ENCODE measurements around the gene PSG6. TPM values are rescaled to one million over a fixed set of nuclear protein-coding genes. Genes with fewer than 3 reads are reported as not detected.
"Not testable (repeated sequence)": the region's sequence is repeated elsewhere in the genome, so short reads cannot be mapped to it uniquely, and the experiment has no call there.

PSG6 gene
- total RNA-seq, 1 donor from 2014 or later = not detected

DNA sequence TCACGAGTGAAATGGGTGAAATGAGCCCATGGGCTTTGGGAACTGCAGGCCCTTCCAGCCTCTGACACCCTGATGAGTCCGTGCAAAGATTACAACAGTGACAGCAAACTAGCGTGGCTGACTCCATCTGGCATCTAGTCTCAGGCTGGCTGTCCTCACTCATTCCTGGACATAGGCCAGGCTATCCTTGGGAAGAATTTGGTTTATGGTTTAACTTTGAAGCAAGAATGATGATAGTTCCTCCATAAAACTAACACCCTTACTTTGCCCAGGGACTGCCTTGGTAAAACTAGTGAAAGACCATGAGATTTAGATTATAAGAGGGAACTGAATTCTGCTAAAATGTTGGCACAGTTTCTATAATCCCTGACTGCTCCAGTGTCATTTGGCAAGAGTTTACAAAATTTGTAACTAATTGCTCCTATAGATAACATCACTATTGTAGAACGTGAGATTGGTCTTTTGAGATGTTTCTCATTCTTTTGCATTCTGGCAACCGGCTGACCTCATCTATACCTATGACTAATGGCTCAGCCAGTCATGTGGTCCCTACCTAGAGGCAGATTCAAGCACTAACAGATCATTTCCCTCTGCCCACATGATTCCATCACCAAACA is 14.9 kb upstream of the PSG6 start:
- not testable (repeated sequence) for H3K36me3 Mint-ChIP-seq (ENCODE audit: unreplicated experiment); H3K4me1 Mint-ChIP-seq (ENCODE audit: unreplicated experiment); H3K4me3 Mint-ChIP-seq (ENCODE audit: unreplicated experiment); H3K27ac Mint-ChIP-seq (ENCODE audit: unreplicated experiment); DNase-seq (ENCODE audit: extremely low spot score, unreplicated experiment); H3K27me3 Mint-ChIP-seq (ENCODE audit: unreplicated experiment)
- H3K9me3 Mint-ChIP-seq (ENCODE audit: unreplicated experiment) = peaks cover 31% of the 10 kb centered on the region

DNA sequence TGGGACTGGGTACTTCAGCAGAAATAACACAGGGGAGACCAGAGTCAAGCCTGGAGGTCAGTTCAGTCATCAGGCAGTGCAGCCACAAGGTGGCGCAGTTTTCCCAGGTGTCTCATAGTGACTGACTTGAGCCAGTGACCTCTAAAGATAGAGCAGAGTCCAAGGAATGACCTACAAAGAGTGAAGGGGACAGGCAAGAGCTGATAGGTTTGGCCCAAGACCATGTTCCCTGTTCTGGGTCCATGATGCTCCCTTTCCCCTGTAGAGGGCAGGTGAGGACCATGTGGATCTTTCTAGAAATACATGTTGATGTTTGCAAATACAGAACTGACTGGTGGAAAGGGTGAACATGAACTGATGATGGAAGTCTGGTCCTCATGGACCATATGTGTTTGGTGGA is 12.5 kb upstream of the PSG6 start:
- H3K9me3 Mint-ChIP-seq (ENCODE audit: unreplicated experiment) = peaks cover 27% of the 10 kb centered on the region
- peak; percentile 59 for DNase-seq (ENCODE audit: extremely low spot score, unreplicated experiment)
- not testable (repeated sequence) for H3K27ac Mint-ChIP-seq (ENCODE audit: unreplicated experiment); H3K27me3 Mint-ChIP-seq (ENCODE audit: unreplicated experiment); H3K36me3 Mint-ChIP-seq (ENCODE audit: unreplicated experiment); H3K4me3 Mint-ChIP-seq (ENCODE audit: unreplicated experiment); H3K4me1 Mint-ChIP-seq (ENCODE audit: unreplicated experiment)

DNA sequence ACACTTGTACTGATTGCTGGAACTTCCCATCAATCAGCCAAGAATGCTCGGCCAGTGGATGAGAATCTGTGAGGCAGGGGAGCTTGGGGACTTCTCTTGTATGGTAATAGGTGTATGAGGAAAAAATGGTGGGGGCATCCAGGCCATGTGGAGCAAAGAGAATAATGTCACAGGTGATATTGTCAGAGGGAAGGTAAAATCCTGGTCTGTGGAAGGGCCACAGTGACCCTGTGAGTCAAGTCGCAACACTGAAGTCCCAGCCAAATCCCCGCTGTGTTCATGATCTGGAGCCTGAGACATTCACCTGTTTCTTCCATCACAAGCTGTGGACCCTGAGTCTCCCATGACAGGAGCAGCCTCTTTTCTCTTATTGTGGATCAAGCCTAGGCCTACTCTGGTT is 11.2 kb upstream of the PSG6 start:
- DNase-seq (ENCODE audit: extremely low spot score, unreplicated experiment) = no peak
- Mint-ChIP-seq H3K36me3 (ENCODE audit: unreplicated experiment) (no peaks in the 10 kb centered on the region), H3K27ac (ENCODE audit: unreplicated experiment) (no peak overlapping the region), H3K4me1 (ENCODE audit: unreplicated experiment) (no peaks in the 10 kb centered on the region), H3K27me3 (ENCODE audit: unreplicated experiment) (no peaks in the 10 kb centered on the region), H3K9me3 (ENCODE audit: unreplicated experiment) (peaks cover 27% of the 10 kb centered on the region), H3K4me3 (ENCODE audit: unreplicated experiment) (no peak overlapping the region)
- TF ChIP-seq, protein P1, sequence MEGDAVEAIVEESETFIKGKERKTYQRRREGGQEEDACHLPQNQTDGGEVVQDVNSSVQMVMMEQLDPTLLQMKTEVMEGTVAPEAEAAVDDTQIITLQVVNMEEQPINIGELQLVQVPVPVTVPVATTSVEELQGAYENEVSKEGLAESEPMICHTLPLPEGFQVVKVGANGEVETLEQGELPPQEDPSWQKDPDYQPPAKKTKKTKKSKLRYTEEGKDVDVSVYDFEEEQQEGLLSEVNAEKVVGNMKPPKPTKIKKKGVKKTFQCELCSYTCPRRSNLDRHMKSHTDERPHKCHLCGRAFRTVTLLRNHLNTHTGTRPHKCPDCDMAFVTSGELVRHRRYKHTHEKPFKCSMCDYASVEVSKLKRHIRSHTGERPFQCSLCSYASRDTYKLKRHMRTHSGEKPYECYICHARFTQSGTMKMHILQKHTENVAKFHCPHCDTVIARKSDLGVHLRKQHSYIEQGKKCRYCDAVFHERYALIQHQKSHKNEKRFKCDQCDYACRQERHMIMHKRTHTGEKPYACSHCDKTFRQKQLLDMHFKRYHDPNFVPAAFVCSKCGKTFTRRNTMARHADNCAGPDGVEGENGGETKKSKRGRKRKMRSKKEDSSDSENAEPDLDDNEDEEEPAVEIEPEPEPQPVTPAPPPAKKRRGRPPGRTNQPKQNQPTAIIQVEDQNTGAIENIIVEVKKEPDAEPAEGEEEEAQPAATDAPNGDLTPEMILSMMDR (IDR thresholded peaks at IDR 0.05) = no peak

DNA sequence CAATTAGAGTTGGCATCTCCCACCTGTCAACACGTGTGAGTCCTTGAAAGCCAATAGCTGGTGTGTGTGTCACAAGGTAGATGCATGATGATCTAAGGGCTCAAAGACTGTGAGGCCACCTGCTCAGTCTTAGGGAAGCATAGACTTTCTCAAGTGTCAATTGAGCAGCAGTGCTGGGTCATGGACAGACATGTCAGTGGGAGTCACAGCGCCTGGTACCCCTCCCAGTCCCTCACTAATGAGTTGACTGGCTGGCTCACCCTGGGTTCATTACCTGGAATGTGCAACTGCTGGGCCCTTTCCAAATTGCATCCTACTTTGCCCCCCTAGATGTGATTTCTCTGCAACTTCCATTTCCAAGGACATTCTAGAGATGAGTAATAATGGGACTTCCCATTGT is 9.1 kb upstream of the PSG6 start:
- H3K9me3 Mint-ChIP-seq (ENCODE audit: unreplicated experiment) = peaks cover 18% of the 10 kb centered on the region

DNA sequence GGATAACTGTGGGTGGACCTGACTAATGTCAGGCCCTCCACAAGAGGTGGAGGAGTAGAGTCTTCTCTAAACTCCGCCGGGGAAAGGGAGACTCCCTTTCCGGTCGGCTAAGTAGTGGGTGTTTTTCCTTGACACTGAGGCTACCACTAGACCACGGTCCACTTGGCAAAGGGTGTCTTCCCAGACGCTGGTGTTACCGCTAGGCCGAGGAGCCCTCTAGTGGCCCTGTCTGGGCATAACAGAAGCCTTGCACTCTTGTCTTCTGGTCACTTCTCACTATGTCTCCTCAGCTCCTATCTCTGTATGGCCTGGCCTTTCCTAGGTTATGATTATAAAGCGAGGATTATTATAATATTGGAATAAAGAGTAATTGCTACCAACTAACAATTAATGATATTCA is 5.4 kb upstream of the PSG6 start:
- DNase-seq (ENCODE audit: extremely low spot score, unreplicated experiment) = peak; percentile 77
- H3K36me3 Mint-ChIP-seq (ENCODE audit: unreplicated experiment); H3K27ac Mint-ChIP-seq (ENCODE audit: unreplicated experiment); H3K27me3 Mint-ChIP-seq (ENCODE audit: unreplicated experiment); H3K4me3 Mint-ChIP-seq (ENCODE audit: unreplicated experiment); H3K4me1 Mint-ChIP-seq (ENCODE audit: unreplicated experiment): not testable (repeated sequence)
- H3K9me3 Mint-ChIP-seq (ENCODE audit: unreplicated experiment) = peaks cover 14% of the 10 kb centered on the region
- TF ChIP-seq, protein P1 (IDR thresholded peaks at IDR 0.05) = peak; percentile 33

More for the DNA sequence above, 9.1 kb upstream of the PSG6 start:
- Mint-ChIP-seq H3K4me3 (ENCODE audit: unreplicated experiment) (no peak overlapping the region), H3K27ac (ENCODE audit: unreplicated experiment) (no peak overlapping the region), H3K4me1 (ENCODE audit: unreplicated experiment) (no peaks in the 10 kb centered on the region), H3K27me3 (ENCODE audit: unreplicated experiment) (no peaks in the 10 kb centered on the region), H3K36me3 (ENCODE audit: unreplicated experiment) (no peaks in the 10 kb centered on the region)
- DNase-seq (ENCODE audit: extremely low spot score, unreplicated experiment) = peak; percentile 53
- TF ChIP-seq, protein P1 (IDR thresholded peaks at IDR 0.05) = no peak

DNA sequence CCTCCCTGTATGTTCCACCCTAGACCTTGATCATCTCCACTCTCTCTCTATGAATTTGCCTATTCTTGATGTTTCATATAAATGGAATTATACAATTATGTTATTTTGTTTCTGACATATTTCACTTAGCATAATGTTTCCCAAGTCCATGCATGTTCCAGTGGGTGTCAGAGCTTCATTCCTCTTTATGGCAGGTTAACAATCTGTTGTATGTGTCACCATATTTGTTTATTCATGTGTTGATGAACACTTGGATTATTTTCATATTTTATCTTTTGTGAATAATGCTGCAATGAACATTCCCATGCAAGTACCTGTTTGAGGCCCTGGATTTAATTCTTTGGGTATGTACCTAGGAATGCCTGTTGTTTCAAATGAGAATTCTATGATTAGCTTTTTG is 3.3 kb upstream of the PSG6 start:
- H3K27me3 Mint-ChIP-seq (ENCODE audit: unreplicated experiment); H3K4me1 Mint-ChIP-seq (ENCODE audit: unreplicated experiment); H3K36me3 Mint-ChIP-seq (ENCODE audit: unreplicated experiment); H3K27ac Mint-ChIP-seq (ENCODE audit: unreplicated experiment); DNase-seq (ENCODE audit: extremely low spot score, unreplicated experiment); H3K4me3 Mint-ChIP-seq (ENCODE audit: unreplicated experiment): not testable (repeated sequence)
- peaks cover 12% of the 10 kb centered on the region for H3K9me3 Mint-ChIP-seq (ENCODE audit: unreplicated experiment)

DNA sequence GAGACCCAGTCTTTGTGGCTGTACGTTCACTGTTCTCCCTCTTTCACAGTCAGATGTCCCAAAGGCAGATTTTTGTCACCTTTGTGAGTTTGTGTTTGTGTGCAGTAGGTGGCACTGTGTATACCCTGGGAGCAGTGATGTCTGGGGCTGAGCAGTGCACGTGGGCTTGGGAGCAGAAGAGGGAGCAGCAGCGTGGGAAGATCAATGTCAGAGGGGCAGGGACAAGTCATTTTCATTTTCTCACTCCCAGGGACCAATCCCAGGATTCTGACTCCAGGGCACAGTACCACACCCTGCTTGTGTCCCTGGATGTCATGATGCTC is 2.0 kb upstream of the PSG6 start:
- Mint-ChIP-seq H3K4me1 (ENCODE audit: unreplicated experiment) (no peaks in the 10 kb centered on the region), H3K4me3 (ENCODE audit: unreplicated experiment) (no peak overlapping the region), H3K27me3 (ENCODE audit: unreplicated experiment) (no peaks in the 10 kb centered on the region), H3K9me3 (ENCODE audit: unreplicated experiment) (peaks cover 12% of the 10 kb centered on the region), H3K36me3 (ENCODE audit: unreplicated experiment) (no peaks in the 10 kb centered on the region), H3K27ac (ENCODE audit: unreplicated experiment) (no peak overlapping the region)
- TF ChIP-seq, protein P1 (IDR thresholded peaks at IDR 0.05) = no peak
- peak; percentile 60 for DNase-seq (ENCODE audit: extremely low spot score, unreplicated experiment)

DNA sequence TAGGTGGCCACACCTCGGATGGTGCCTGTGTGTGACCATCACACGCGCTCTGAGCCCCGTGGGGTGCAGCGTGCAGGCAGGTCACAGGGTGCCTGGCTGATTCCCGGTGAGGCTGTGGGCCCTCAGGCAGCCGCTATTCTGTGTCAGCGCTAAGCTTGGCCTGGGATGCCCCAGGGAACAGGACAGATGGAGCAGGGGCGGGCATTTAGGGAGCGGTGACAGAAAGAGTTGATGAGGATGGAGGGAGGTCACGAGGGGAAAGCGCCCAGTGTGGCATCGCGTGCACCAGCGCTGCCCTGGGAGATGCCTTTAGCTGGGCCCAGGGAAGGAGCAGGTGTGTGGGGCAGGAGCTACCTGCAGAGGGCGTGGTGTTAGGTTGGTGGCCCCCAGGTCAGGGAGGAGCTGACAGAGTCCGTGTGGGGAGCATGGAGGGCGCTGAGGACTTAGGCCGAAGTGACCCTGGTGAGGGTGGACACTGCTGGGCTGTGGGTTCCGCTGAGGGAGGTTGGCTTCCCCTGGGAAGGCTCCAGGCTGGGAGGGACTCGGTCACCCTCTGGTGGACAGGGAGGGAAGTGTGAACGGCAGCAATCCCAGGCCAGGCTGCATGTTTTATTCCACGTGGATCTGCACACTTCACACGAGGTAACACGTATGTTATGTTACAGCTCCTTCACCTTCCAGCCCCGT is 1.5 kb upstream of the PSG6 start:
- H3K4me1 Mint-ChIP-seq (ENCODE audit: unreplicated experiment); H3K4me3 Mint-ChIP-seq (ENCODE audit: unreplicated experiment); H3K36me3 Mint-ChIP-seq (ENCODE audit: unreplicated experiment); H3K27me3 Mint-ChIP-seq (ENCODE audit: unreplicated experiment); H3K27ac Mint-ChIP-seq (ENCODE audit: unreplicated experiment): not testable (repeated sequence)
- DNase-seq (ENCODE audit: extremely low spot score, unreplicated experiment) = peak; percentile 79
- H3K9me3 Mint-ChIP-seq (ENCODE audit: unreplicated experiment) = peaks cover 12% of the 10 kb centered on the region

Data from osteocyte (in vitro differentiated cells).